AG10803 (cell line): ENCODE data around the gene ZNF808.
"Not testable (repeated sequence)": the region's sequence is repeated elsewhere in the genome, so short reads cannot be mapped to it uniquely, and the experiment has no call there.

ENCODE experiments used
- DNase-seq: peaks from one replicate; pipeline ENCODE4 v3.0.0; 2010; ENCODE audit warnings: low read depth
- H3K4me3 ChIP-seq: 2 replicates; pipeline ENCODE4 v1.5.1; 2011; ENCODE audit warnings: mild to moderate bottlenecking, low read length, control low read depth
- TF ChIP-seq, protein P1 (sequence below): conservative IDR thresholded peaks from 2 replicates; pipeline ENCODE4 v1.5.1; 2011; ENCODE audit warnings: mild to moderate bottlenecking, low read length, control low read depth, inconsistent platforms

The ZNF808 gene

DNA sequence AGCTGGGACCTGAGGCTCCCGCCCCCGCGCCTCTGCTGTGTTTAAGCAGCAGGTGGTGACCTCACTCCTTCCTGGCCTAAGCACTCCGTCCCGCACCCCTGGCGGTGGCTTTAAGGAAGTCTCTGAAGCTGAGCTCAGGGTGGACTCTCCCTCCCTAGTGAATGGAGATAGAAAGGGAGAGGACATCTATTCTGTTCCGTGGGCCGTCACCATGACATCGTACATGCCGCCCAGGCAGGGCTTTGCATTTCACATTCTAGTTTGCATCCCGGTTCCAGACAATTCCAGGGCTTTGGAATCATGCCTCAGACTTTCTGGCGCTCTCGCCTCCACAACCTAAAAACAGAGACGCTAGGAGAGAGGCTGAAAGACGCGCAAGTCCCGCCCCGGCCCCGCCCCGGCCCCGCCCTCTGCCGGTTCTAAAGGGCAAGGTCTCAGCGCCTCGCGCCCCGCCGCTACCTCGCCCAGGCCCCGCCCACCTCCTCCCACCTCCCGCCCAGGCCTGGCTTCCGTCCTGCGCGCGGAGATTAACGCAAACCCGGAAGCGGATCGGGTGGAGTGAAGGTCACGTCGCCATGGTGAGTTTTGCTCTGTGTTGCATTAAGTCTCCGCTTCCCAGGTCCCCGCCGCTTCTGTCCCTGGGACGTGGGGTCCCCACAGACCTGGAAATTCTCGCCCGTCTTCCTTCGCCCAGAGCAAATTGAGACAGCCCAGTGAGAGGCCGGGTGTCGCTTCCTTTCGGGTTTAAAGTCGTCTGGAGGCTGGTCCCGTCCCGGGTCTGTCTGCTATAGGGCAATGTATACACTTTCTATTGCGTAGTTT is at the start of gene ZNF808:
Gene ZNF808 (plus strand): TSS at position 535 of the 822 bp plus-strand sequence. CDS start 15,617 bp downstream, outside the sequence.
- peak; percentile 88 for DNase-seq
- TF ChIP-seq, protein P1, sequence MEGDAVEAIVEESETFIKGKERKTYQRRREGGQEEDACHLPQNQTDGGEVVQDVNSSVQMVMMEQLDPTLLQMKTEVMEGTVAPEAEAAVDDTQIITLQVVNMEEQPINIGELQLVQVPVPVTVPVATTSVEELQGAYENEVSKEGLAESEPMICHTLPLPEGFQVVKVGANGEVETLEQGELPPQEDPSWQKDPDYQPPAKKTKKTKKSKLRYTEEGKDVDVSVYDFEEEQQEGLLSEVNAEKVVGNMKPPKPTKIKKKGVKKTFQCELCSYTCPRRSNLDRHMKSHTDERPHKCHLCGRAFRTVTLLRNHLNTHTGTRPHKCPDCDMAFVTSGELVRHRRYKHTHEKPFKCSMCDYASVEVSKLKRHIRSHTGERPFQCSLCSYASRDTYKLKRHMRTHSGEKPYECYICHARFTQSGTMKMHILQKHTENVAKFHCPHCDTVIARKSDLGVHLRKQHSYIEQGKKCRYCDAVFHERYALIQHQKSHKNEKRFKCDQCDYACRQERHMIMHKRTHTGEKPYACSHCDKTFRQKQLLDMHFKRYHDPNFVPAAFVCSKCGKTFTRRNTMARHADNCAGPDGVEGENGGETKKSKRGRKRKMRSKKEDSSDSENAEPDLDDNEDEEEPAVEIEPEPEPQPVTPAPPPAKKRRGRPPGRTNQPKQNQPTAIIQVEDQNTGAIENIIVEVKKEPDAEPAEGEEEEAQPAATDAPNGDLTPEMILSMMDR, result peak; percentile 59

GRCh38 chr19:52484111-52484743 is 43.2 kb upstream of the ZNF808 start:
- DNase-seq, H3K4me3 ChIP-seq: not testable (repeated sequence)

More for the DNA sequence above, at the start of gene ZNF808:
- H3K4me3 ChIP-seq, result peak within 1 kb of the TSS; percentile 84

DNA sequence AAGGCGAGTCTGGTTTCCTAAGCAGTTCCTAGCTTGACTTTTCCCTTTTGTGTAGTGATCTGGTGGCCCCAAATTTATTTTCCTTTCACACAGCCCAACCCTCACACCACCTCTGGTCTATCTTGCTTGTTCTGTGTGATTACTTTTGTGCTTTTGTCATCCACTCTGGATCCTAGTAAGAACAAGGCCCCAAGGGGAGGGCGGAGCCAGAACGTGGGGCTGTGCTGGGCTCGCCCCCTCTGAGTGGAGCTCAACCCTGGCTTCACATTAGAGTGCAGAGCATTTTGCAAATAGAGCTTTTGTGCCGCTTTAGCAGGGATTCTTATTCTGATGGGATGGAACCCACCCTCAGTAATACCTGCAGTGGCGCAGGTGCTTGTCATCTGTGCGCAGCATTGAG is 42.4 kb upstream of the ZNF808 start:
- not testable (repeated sequence) for DNase-seq, H3K4me3 ChIP-seq

- not testable (repeated sequence) for H3K4me3 ChIP-seq, DNase-seq
Measured at GRCh38 chr19:52485561-52486240, 41.8 kb upstream of the ZNF808 start.

DNA sequence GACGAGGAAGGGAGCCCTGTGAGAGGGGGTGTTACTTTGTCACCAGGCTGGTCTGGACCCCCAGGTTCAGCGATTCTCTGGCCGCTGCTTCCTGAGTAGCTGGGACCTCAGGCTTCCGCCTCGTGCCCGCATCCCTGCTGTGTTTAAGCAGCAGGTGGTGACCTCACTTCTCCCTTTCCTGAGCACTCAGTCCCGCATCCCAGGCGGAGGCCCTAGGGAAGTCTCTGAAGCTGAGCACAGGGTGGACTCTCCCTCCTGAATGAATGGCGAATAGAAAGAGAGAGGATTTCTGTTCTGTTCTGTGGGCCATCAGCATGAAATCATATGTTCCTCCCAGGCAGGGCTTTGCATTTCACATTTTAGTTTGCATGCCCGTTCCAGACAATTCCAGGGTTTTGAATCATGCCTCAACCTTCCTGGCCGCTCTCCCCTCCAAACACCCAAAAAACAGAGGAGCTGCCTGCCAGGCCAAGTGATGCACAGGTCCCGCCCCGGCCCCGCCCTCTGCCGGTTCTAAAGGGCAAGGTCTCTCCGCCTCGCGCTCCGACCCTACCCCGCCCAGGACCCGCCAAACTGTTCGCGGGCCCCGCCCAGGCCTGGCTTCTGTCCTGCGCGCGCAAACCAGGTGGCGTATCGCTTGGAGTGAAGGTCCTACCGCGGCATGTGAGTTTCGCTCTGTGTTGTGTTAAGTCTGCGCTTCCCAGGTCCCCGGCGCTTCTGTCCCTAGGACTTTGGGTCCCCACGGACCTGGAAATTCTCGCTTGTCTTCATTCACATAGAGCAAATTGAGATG is 35.1 kb upstream of the ZNF808 start:
- no peak overlapping the region for H3K4me3 ChIP-seq
- DNase-seq, result no peak
- TF ChIP-seq, protein P1, result no peak

DNA sequence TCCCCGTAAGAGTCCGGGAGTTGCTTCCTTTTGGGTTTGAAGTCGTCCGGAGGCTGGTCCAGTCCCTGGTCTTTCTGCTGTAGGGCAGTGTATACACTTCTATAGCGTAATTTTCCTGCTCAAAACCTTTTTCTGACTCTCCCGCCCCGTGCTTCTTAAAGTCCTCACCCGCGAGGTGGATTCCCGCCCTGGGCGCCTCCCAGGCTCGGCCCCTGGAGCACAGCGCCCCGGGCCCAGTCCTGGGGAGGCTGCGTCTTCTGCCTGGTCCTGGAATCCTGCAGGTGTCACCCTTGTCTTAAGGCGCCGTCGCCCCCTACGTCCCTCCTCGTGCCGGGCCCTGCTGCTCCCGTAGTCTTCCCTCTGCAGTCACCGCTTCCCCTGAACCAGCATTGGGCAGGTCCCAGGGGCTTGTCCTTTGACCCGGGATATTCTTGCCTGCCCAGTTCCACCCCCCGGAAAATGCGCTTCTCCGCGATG is 34.4 kb upstream of the ZNF808 start:
- no peak overlapping the region for H3K4me3 ChIP-seq
- no peak for DNase-seq
- TF ChIP-seq, protein P1, result no peak

DNA sequence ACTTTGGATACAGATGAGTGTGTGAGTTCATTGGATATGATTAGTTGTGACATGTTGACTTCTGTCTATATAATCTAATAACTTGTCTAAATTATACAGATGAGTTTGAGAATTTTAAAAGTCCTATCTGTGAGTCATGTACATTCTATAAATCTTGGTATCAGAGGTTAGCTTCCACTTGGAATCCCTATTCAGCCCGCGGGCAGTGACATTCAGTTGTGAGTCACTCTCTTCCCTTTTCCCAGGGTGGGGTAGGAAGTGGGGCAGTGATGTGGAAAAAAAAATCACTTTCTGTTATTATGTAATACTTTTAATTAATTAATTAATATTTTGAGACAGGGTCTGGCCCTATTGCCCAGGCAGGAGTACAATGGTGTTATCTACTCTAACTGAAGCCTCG is 33.0 kb upstream of the ZNF808 start:
- TF ChIP-seq, protein P1, result no peak
- H3K4me3 ChIP-seq, result no peak overlapping the region
- DNase-seq, result no peak

GRCh38 chr19:52498571-52498970 is 28.9 kb upstream of the ZNF808 start:
- no peak overlapping the region for H3K4me3 ChIP-seq
- TF ChIP-seq, protein P1, result no peak
- DNase-seq, result no peak

- not testable (repeated sequence) for DNase-seq, H3K4me3 ChIP-seq
Measured at GRCh38 chr19:52500474-52500873, 27.0 kb upstream of the ZNF808 start.

- not testable (repeated sequence) for DNase-seq, H3K4me3 ChIP-seq
Measured at GRCh38 chr19:52500991-52501390, 26.5 kb upstream of the ZNF808 start.
